Neuronal stem cell (in vitro differentiated cells): ENCODE data around the gene C2CD4A.

Experiments
- DNase-seq: peaks from one replicate; pipeline ENCODE4 v3.0.0-alpha.2; 2013; ENCODE audit warnings: low spot score
- H2AFZ ChIP-seq: one replicate; pipeline ENCODE4 v1.6.1; 2013; ENCODE audit warnings: mild to moderate bottlenecking, low read length, inconsistent platforms
- H2AK5ac ChIP-seq: 2 replicates; pipeline ENCODE4 v1.6.1; 2013; ENCODE audit warnings: low read depth, mild to moderate bottlenecking, inconsistent platforms, low read length, moderate library complexity, mixed read lengths
- H2BK120ac ChIP-seq: 2 replicates; pipeline ENCODE4 v1.6.1; 2013; ENCODE audit warnings: low read depth, mild to moderate bottlenecking, inconsistent platforms, low read length, moderate library complexity, mixed read lengths
- H2BK12ac ChIP-seq: one replicate; pipeline ENCODE4 v1.6.1; 2013; ENCODE audit warnings: low read length, inconsistent platforms
- H2BK15ac ChIP-seq: 2 replicates; pipeline ENCODE4 v1.6.1; 2013; ENCODE audit warnings: mild to moderate bottlenecking, low read length, inconsistent platforms, mixed read lengths
- H2BK5ac ChIP-seq: one replicate; pipeline ENCODE4 v1.6.1; 2013; ENCODE audit warnings: inconsistent platforms, mild to moderate bottlenecking, low read length, moderate library complexity
- H3K14ac ChIP-seq: one replicate; pipeline ENCODE4 v1.6.1; 2013; ENCODE audit warnings: low read length, inconsistent platforms
- H3K18ac ChIP-seq: 2 replicates; pipeline ENCODE4 v1.6.1; 2013; ENCODE audit warnings: low read length, inconsistent platforms
- H3K23ac ChIP-seq: 2 replicates; pipeline ENCODE4 v1.6.1; 2013; ENCODE audit warnings: low read depth, mild to moderate bottlenecking, mixed read lengths, low read length, inconsistent platforms; ENCODE audit not compliant: poor library complexity
- H3K27ac ChIP-seq: replicated peaks from 3 replicates; pipeline ENCODE4 v1.5.1; 2013; ENCODE audit warnings: low read length, inconsistent platforms
- H3K27me3 ChIP-seq, 3 experiments: 2 replicates each; pipeline ENCODE4 v1.6.1; 2013; ENCODE audit warnings: low read length in 3 of 3, mild to moderate bottlenecking in 2 of 3, inconsistent platforms in 1 of 3, low read depth in 1 of 3, mixed read lengths in 1 of 3, moderate library complexity in 1 of 3; ENCODE audit not compliant: control insufficient read depth in 3 of 3, insufficient read depth in 3 of 3
- H3K36me3 ChIP-seq, 2 donors: replicated peaks in 1 of 2; 2 replicates each; pipeline ENCODE4 v1.6.1; 2013; ENCODE audit warnings: low read length in 2 of 2; ENCODE audit not compliant: control insufficient read depth in 2 of 2, insufficient read depth in 2 of 2
- H3K4ac ChIP-seq: 2 replicates; pipeline ENCODE4 v1.6.1; 2013; ENCODE audit warnings: inconsistent platforms, mild to moderate bottlenecking, low read length, moderate library complexity
- H3K4me1 ChIP-seq, 2 donors: 1 replicate in 1 of 2; 2 replicates in 1 of 2; pipeline ENCODE4 v1.6.1; 2013; ENCODE audit warnings: low read length in 2 of 2, low read depth in 1 of 2; ENCODE audit not compliant: control insufficient read depth in 2 of 2, insufficient read depth in 1 of 2
- H3K4me2 ChIP-seq: one replicate; pipeline ENCODE4 v1.6.1; 2013; ENCODE audit warnings: mild to moderate bottlenecking, low read length, inconsistent platforms; ENCODE audit not compliant: insufficient read depth, poor library complexity, severe bottlenecking
- H3K4me3 ChIP-seq, 2 donors: 2 replicates each; pipeline ENCODE4 v1.5.1; 2013; ENCODE audit warnings: low read length in 2 of 2, mild to moderate bottlenecking in 2 of 2, inconsistent platforms in 1 of 2, moderate library complexity in 1 of 2
- H3K79me1 ChIP-seq: one replicate; pipeline ENCODE4 v1.6.1; 2013; ENCODE audit warnings: low read depth, mild to moderate bottlenecking, inconsistent platforms, low read length, moderate library complexity
- H3K9ac ChIP-seq: one replicate; pipeline ENCODE4 v1.6.1; 2013; ENCODE audit warnings: mild to moderate bottlenecking, low read depth, low read length, inconsistent platforms; ENCODE audit not compliant: poor library complexity
- H3K9me3 ChIP-seq, 2 donors: replicated peaks in 1 of 2; 2 replicates each; pipeline versions ENCODE3 to v1.6.1; 2013; ENCODE audit warnings: low read length in 2 of 2, mild to moderate bottlenecking in 2 of 2, inconsistent platforms in 1 of 2, low read depth in 1 of 2, mixed read lengths in 1 of 2, moderate library complexity in 1 of 2; ENCODE audit not compliant: control insufficient read depth in 2 of 2, insufficient read depth in 1 of 2
- H4K8ac ChIP-seq: one replicate; pipeline ENCODE4 v1.6.1; 2013; ENCODE audit warnings: low read depth, mild to moderate bottlenecking, inconsistent platforms, low read length, moderate library complexity
- H4K91ac ChIP-seq: one replicate; pipeline ENCODE4 v1.6.1; 2013; ENCODE audit warnings: low read length, low read depth, mild to moderate bottlenecking, inconsistent platforms; ENCODE audit not compliant: poor library complexity
- WGBS, 2 donors: extraction: QIAGEN DNeasy Blood & Tissue Kit; methylation state at CpG; one replicate each; pipeline ENCODE4 v1.1.7; 2013; ENCODE audit warnings: missing lambda C conversion rate in 2 of 2, mixed read lengths in 1 of 2; ENCODE audit not compliant: insufficient read length in 2 of 2, insufficient replicate concordance in 1 of 2; ENCODE audit errors: extremely low coverage in 2 of 2; 5-methylcytosine and 5-hydroxymethylcytosine counted together

Gene C2CD4A

DNA sequence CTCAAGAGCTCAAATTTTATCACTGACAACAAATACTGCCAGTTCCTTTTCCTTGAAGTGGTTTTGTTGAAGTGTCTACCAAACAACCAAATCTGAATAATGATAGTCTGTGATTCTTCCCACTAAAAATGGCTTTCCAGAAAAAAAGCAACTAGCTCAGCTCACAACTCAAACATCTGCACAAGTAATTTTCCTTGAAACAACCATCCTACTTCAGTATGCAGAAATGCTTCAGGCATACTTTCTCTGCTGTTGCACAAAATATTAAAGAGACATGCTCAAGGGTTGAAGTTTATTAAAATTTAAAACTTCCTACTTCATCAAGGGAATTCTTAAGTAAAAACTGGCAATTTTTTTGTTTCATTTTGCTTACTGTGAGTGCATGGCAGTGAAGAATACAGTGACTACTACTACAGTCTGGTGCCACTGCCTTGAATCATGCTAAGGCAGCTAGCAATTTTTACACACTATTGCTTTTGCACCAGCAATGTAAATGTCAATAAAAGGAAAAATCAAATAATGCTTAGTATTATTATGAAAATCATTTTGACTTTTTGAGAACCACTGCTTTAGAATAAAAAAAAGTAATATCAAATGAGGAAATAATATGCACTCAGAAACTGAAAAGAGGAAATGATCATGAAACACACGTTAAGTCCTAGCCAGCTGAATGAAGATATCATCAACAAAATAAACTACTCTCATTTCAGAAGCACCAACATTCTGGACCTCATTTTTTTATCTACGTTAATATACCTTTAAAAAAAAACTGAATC is 40.1 kb upstream of the C2CD4A start:
- H3K9me3 ChIP-seq = no peaks in the 10 kb centered on the region
- no peak overlapping the region for H3K9ac ChIP-seq
- H4K91ac ChIP-seq = no peak overlapping the region
- H2BK120ac ChIP-seq = no peak overlapping the region
- H3K23ac ChIP-seq = no peak overlapping the region
- 100% methylated on average over 1 of the region's 2 CpGs; no CpG with 5 or more reads in 1 of the 2 donors for WGBS, 2 donors
- H2BK12ac ChIP-seq = no peak overlapping the region
- no peak overlapping the region for H3K4me2 ChIP-seq
- no peaks in the 10 kb centered on the region for H3K4me1 ChIP-seq
- no peak overlapping the region for H2AK5ac ChIP-seq
- no peak for DNase-seq
- H3K36me3 ChIP-seq = peaks cover 0 to 30% of the 10 kb centered on the region in 2 donors
- no peaks in the 10 kb centered on the region for H3K27me3 ChIP-seq
- H2AFZ ChIP-seq = no peak overlapping the region
- H3K27ac ChIP-seq = no peak overlapping the region
- no peak overlapping the region for H2BK5ac ChIP-seq
- no peaks in the 10 kb centered on the region for H3K79me1 ChIP-seq
- H3K14ac ChIP-seq = no peak overlapping the region
- H2BK15ac ChIP-seq = no peak overlapping the region
- no peak overlapping the region for H3K4me3 ChIP-seq
- H3K18ac ChIP-seq = no peak overlapping the region
- no peak overlapping the region for H3K4ac ChIP-seq
- no peak overlapping the region for H4K8ac ChIP-seq

DNA sequence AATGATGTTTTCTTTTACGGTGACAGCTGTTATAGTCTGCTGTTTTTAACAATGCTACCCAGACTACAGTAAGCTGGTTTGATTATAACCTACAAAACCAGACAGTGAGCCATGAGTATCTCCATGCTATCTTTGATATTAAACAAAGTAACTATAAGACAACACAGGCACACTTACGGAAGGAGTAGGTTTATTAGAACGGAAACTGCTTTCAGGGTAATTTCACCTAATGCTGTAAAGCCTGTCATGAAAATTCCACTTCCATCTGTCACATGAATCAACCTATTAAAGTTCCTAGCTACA is 39.6 kb upstream of the C2CD4A start:
- no peak overlapping the region for H2BK15ac ChIP-seq
- H3K4me2 ChIP-seq = no peak overlapping the region
- no peak overlapping the region for H4K91ac ChIP-seq
- no peak overlapping the region for H3K4ac ChIP-seq
- H3K14ac ChIP-seq = no peak overlapping the region
- H3K4me3 ChIP-seq = no peak overlapping the region
- H3K23ac ChIP-seq = no peak overlapping the region
- no peak for DNase-seq
- H3K79me1 ChIP-seq = no peaks in the 10 kb centered on the region
- H3K9ac ChIP-seq = no peak overlapping the region
- H3K27me3 ChIP-seq = no peaks in the 10 kb centered on the region
- no peak overlapping the region for H2BK12ac ChIP-seq
- no peak overlapping the region for H2AK5ac ChIP-seq
- WGBS, 2 donors = no CpG with 5 or more reads among the region's 3 CpGs
- H2BK120ac ChIP-seq = no peak overlapping the region
- no peak overlapping the region for H4K8ac ChIP-seq
- H2AFZ ChIP-seq = no peak overlapping the region
- peaks cover 0 to 25% of the 10 kb centered on the region in 2 donors for H3K36me3 ChIP-seq
- H3K27ac ChIP-seq = no peak overlapping the region
- H2BK5ac ChIP-seq = no peak overlapping the region
- no peak overlapping the region for H3K18ac ChIP-seq
- H3K4me1 ChIP-seq = no peaks in the 10 kb centered on the region
- H3K9me3 ChIP-seq = no peaks in the 10 kb centered on the region

DNA sequence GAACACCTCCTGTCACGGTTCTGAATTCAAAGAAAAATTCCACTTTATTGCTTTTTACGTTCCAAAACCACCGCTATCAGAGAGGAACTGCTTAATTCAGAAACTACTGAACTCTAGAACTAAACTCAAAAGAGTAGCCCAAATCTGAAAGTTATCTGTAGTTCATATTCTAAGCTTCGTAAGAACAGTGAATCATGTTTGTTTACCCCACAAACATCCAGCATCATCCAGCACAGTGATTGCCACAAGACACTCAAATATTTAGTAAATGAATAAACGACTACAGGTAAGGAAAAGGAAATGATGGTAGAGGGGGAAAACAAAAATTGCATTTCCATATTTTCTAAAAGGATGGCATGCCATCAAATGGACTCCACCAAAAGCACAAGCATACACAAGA is 38.9 kb upstream of the C2CD4A start:
- Histone ChIP-seq H3K23ac (no peak overlapping the region), H3K18ac (no peak overlapping the region), H4K8ac (no peak overlapping the region), H3K9me3 (no peaks in the 10 kb centered on the region), H3K9ac (no peak overlapping the region), H3K4ac (no peak overlapping the region), H3K27ac (no peak overlapping the region), H3K27me3 (no peaks in the 10 kb centered on the region), H3K79me1 (no peaks in the 10 kb centered on the region), H3K36me3 (peaks cover 0 to 22% of the 10 kb centered on the region in 2 donors), H3K14ac (no peak overlapping the region), H2AFZ (no peak overlapping the region), H3K4me3 (no peak overlapping the region), H2AK5ac (no peak overlapping the region), H2BK120ac (no peak overlapping the region), H2BK5ac (no peak overlapping the region), H4K91ac (no peak overlapping the region), H2BK12ac (no peak overlapping the region), H2BK15ac (no peak overlapping the region), H3K4me1 (no peaks in the 10 kb centered on the region), H3K4me2 (no peak overlapping the region)
- WGBS, 2 donors = no CpG with 5 or more reads among the region's 5 CpGs
- no peak for DNase-seq

DNA sequence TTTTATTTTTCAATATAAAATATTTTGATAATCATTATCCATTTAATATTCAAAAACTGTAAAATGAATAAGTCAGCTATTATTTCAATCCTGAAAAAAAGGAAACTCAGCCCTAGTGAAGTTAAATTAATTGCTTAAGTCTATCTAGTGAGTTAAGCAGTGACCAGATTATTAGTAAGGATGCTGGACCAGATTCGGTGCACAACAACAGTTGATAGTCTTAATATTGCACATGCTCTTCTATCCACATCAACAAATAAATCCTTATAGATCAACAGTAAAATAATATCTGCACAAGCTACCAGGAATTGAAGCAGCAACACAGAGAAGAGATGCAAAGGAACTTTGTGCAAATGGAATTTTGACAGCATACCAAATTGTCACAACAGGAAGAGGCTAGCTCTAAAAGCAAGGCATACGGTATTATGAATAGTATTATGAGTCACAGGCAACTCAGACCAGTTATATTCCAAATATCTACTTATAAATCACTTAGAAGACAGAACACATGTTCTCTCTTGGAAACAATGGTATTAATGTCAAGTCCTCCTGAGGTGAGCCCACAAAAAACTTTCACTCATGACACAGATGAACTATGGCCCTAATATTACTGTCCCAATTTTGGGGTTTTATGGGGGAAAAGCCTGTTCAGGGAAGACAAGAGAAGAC is 31.4 kb upstream of the C2CD4A start:
- no peak overlapping the region for H2BK5ac ChIP-seq
- H2BK120ac ChIP-seq = no peak overlapping the region
- H3K18ac ChIP-seq = no peak overlapping the region
- H2AFZ ChIP-seq = no peak overlapping the region
- H3K14ac ChIP-seq = no peak overlapping the region
- H3K79me1 ChIP-seq = no peaks in the 10 kb centered on the region
- H3K27ac ChIP-seq = no peak overlapping the region
- H3K23ac ChIP-seq = no peak overlapping the region
- peaks cover 0 to 24% of the 10 kb centered on the region in 2 donors for H3K36me3 ChIP-seq
- H2BK15ac ChIP-seq = no peak overlapping the region
- H4K91ac ChIP-seq = no peak overlapping the region
- no peak overlapping the region for H2BK12ac ChIP-seq
- H3K4me3 ChIP-seq = no peak overlapping the region
- no peaks in the 10 kb centered on the region for H3K9me3 ChIP-seq
- no peak overlapping the region for H3K4me2 ChIP-seq
- no peak overlapping the region for H3K4ac ChIP-seq
- no peak overlapping the region for H2AK5ac ChIP-seq
- no peak for DNase-seq
- no peak overlapping the region for H4K8ac ChIP-seq
- no peak overlapping the region for H3K9ac ChIP-seq
- WGBS, 2 donors = no CpG with 5 or more reads among the region's 2 CpGs
- H3K27me3 ChIP-seq = no peaks in the 10 kb centered on the region
- H3K4me1 ChIP-seq = no peaks in the 10 kb centered on the region
